Glutamatergic neuron (in vitro differentiated cells): ENCODE measurements around the gene CARD19. TPM values are rescaled to one million over a fixed set of nuclear protein-coding genes. Genes with fewer than 3 reads are reported as not detected.

Experiments used
- DNase-seq: peaks from one replicate; pipeline ENCODE4 v3.0.0; 2022
- H3K27ac Mint-ChIP-seq: one replicate; pipeline ENCODE4 v1.8.0; 2020; ENCODE audit warnings: mild to moderate bottlenecking, mixed read lengths, inconsistent platforms; ENCODE audit not compliant: unreplicated experiment
- H3K27me3 Mint-ChIP-seq: one replicate; pipeline ENCODE4 v1.8.0; 2020; ENCODE audit warnings: mild to moderate bottlenecking, moderate library complexity, mixed read lengths, inconsistent platforms; ENCODE audit not compliant: unreplicated experiment
- H3K36me3 Mint-ChIP-seq: one replicate; pipeline ENCODE4 v1.8.0; 2020; ENCODE audit warnings: mild to moderate bottlenecking, mixed read lengths, inconsistent platforms; ENCODE audit not compliant: unreplicated experiment
- H3K4me1 Mint-ChIP-seq: one replicate; pipeline ENCODE4 v1.8.0; 2020; ENCODE audit warnings: mild to moderate bottlenecking, low read depth, mixed read lengths, inconsistent platforms; ENCODE audit not compliant: unreplicated experiment
- H3K4me3 Mint-ChIP-seq: one replicate; pipeline ENCODE4 v1.8.0; 2020; ENCODE audit warnings: mild to moderate bottlenecking, mixed read lengths, inconsistent platforms; ENCODE audit not compliant: unreplicated experiment
- H3K9me3 Mint-ChIP-seq: one replicate; pipeline ENCODE4 v1.8.0; 2020; ENCODE audit warnings: mild to moderate bottlenecking, moderate library complexity, mixed read lengths, inconsistent platforms; ENCODE audit not compliant: unreplicated experiment
- CTCF ChIP-seq: fragments of 200-600 bp; sonication (generic); IDR thresholded peaks from one replicate; pipeline ENCODE4 v1.5.0; 2021; ENCODE audit not compliant: partially characterized antibody, unreplicated experiment
- total RNA-seq: library from RNA; stranded (reverse); fragmentation: NEBNext Ultra II Directional; extraction: Animal tissue kit (Norgen Biotek cat#: 25700); gene quantifications from one replicate; pipeline ENCODE4 v1.2.1, GENCODE V29; 2021; ENCODE audit not compliant: unreplicated experiment

The CARD19 gene
- total RNA-seq, 1 donor from 2014 or later, result 55.8 TPM

- Mint-ChIP-seq H3K36me3 (no peaks in the 10 kb centered on the region), H3K27ac (no peak overlapping the region), H3K4me3 (no peak overlapping the region), H3K27me3 (peaks cover 10% of the 10 kb centered on the region), H3K4me1 (no peaks in the 10 kb centered on the region), H3K9me3 (peaks cover 5% of the 10 kb centered on the region)
- no peak for DNase-seq
- no peak for TF ChIP-seq CTCF
Measured at GRCh38 chr9:93087971-93088655, 7.9 kb upstream of the CARD19 start.

DNA sequence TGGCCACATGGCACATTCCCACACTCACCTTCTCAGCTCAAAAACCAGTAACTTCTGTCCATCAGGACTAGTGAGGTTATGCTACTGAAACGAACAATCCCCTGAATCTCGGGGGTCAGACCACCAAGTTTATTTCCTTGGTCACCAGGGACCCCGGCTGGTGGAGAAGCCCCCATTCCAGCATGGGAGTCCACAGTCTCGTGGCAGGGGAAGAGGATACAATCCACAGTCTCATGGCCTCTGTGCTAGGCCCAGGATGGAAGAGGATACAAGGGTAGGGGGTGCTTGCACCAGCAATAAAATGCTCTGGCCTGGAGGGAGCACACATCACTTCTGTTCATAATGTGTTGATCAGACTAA, 7.4 kb upstream of the CARD19 start:
- Mint-ChIP-seq H3K27me3 (peaks cover 8% of the 10 kb centered on the region), H3K36me3 (no peaks in the 10 kb centered on the region), H3K4me3 (no peak overlapping the region), H3K4me1 (no peaks in the 10 kb centered on the region), H3K27ac (no peak overlapping the region), H3K9me3 (peaks cover 7% of the 10 kb centered on the region)
- TF ChIP-seq CTCF, result no peak
- DNase-seq, result no peak

- Mint-ChIP-seq H3K4me1 (no peaks in the 10 kb centered on the region), H3K36me3 (no peaks in the 10 kb centered on the region), H3K27me3 (peaks cover 7% of the 10 kb centered on the region), H3K9me3 (peaks cover 7% of the 10 kb centered on the region), H3K4me3 (no peak overlapping the region), H3K27ac (no peak overlapping the region)
- no peak for TF ChIP-seq CTCF
- DNase-seq, result no peak
Measured at GRCh38 chr9:93089024-93089423, 7.0 kb upstream of the CARD19 start.

DNA sequence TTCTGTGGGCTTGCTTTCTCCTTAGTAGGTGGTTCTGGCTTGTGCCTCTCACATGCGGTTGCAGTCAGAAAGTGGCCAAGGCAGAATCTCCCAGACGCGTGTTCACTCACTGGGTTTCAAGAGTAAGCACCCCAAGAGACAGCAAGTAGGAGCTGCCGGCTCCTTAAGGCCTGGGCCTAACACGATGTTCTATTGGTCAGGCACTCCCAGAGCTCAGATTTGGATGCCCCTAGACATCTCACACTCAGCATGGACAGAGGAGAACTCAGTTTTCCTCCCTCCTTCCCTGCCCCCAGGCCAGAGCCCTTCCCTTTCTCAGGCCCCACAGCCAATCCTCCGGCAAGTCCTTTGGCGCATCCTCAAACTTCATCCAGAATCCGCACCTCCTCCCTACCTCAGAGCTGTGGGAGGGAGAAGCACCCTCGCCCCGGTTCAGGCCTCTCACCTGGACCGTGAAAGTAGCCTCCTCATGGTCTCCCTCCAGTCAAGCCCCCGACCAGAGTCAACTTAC, 6.5 kb upstream of the CARD19 start:
- peaks cover 8% of the 10 kb centered on the region for H3K27me3 Mint-ChIP-seq
- H3K9me3 Mint-ChIP-seq, result peaks cover 7% of the 10 kb centered on the region
- H3K4me1 Mint-ChIP-seq, result no peaks in the 10 kb centered on the region
- DNase-seq, result no peak
- H3K4me3 Mint-ChIP-seq, result no peak overlapping the region
- no peaks in the 10 kb centered on the region for H3K36me3 Mint-ChIP-seq
- TF ChIP-seq CTCF, result no peak
- no peak overlapping the region for H3K27ac Mint-ChIP-seq

DNA sequence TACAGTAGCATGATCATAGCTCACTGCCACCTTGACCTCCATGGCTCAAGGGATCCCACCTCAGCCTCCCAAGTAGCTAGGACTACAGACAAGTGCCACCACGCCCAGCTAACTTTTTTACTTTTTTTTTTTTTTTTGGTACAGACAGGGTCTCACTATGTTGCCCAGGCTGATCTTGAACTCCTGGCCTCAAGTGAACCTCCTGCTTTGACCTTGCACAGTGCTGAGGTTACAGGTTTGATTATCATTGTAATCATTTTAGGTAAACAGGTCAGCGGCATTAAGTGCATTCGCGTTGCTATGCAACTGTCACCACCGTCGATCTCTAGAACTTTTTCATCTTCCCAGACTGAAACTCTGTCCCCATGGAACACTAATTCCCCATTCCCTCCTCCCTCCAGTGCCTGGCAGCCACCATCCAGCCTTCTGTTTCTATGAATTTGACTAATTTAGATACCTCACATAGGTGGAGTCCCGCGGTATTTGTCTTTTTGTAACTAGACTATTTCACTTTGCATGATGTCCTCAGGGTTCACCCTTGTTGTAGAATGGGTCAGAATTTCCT, 5.8 kb upstream of the CARD19 start:
- TF ChIP-seq CTCF, result no peak
- DNase-seq, result no peak
- Mint-ChIP-seq H3K27ac (no peak overlapping the region), H3K27me3 (peaks cover 9% of the 10 kb centered on the region), H3K4me3 (no peak overlapping the region), H3K9me3 (peaks cover 8% of the 10 kb centered on the region), H3K36me3 (no peaks in the 10 kb centered on the region), H3K4me1 (no peaks in the 10 kb centered on the region)
